Measurements from ENCODE around the gene NUDT8. TPM values are rescaled to one million over a fixed set of nuclear protein-coding genes. Genes with fewer than 3 reads are reported as not detected.

NUDT8 gene
- total RNA-seq, 4 donors from 2014 or later = 11.0 to 21.3 (median 20.0) TPM

DNA sequence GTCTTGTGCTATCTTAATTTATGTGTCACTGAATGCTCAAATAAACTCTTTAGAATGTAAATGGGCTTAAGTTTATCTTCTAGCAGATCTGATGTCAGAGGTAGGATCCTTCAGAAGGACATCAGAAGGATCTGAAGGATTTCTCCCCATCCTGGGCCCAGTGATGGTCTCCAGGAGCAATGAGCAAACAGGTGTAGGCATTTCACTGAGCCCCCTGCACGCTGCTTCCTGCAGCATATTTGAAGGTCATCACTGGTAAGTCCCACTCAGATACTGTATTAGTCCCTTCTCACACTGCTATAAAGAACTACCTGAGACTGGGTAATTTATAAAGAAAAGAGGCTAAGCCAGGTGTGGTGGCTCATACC lies 41.6 kb downstream of the NUDT8 start:
- H3K27ac ChIP-seq = no peak overlapping the region
- TF ChIP-seq POLR2A (IDR thresholded peaks at IDR 0.05) (no peak), EP300 (IDR thresholded peaks at IDR 0.05) (no peak)
- TF ChIP-seq, protein P1, sequence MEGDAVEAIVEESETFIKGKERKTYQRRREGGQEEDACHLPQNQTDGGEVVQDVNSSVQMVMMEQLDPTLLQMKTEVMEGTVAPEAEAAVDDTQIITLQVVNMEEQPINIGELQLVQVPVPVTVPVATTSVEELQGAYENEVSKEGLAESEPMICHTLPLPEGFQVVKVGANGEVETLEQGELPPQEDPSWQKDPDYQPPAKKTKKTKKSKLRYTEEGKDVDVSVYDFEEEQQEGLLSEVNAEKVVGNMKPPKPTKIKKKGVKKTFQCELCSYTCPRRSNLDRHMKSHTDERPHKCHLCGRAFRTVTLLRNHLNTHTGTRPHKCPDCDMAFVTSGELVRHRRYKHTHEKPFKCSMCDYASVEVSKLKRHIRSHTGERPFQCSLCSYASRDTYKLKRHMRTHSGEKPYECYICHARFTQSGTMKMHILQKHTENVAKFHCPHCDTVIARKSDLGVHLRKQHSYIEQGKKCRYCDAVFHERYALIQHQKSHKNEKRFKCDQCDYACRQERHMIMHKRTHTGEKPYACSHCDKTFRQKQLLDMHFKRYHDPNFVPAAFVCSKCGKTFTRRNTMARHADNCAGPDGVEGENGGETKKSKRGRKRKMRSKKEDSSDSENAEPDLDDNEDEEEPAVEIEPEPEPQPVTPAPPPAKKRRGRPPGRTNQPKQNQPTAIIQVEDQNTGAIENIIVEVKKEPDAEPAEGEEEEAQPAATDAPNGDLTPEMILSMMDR (IDR thresholded peaks at IDR 0.05) = no peak
- H3K9me3 ChIP-seq = no peaks in the 10 kb centered on the region
- DNase-seq (ENCODE audit: low spot score in 2 of 2) = no peak
- H3K27me3 ChIP-seq = no peaks in the 10 kb centered on the region
- WGBS, 2 donors = 96 to 100% methylated on average over 1 of the region's 1 CpG
- H3K36me3 ChIP-seq = peaks cover 0 to 47% (median 6%) of the 10 kb centered on the region in 3 donors
- peaks cover 0 to 12% (median 10%) of the 10 kb centered on the region in 4 donors for H3K4me1 ChIP-seq
- H3K4me3 ChIP-seq = no peak overlapping the region

DNA sequence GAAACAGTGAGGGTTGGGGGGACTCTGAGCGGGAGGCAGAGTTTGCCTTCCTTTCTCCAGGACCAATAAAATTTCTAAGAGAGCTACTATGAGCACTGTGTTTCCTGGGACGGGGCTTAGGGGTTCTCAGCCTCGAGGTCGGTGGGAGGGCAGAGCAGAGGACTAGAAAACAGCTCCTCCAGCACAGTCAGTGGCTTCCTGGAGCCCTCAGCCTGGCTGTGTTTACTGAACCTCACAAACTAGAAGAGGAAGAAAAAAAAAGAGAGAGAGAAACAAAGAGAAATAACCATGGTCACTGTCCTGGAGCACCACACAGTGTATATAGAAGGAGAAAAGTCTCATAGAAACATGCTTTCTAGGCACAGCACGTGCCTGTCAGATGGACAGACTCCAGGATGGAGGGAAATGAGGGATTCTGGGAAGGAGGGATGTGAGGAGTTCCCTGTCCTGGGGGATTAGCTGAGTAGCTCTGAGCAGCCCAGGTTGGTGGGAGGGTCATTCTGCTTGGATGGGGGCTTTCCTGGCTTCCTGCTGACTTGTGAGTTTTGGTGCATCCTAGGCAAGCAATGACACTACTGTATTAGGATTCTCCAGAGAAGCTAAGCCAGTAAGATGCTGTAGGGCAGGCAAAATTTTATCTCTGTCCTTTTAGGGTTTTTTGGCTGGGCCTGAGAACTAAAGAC lies 43.0 kb downstream of the NUDT8 start:
- TF ChIP-seq EP300 (IDR thresholded peaks at IDR 0.05) = no peak
- TF ChIP-seq, protein P1 (IDR thresholded peaks at IDR 0.05) = no peak
- no peak for TF ChIP-seq POLR2A (IDR thresholded peaks at IDR 0.05)
- Histone ChIP-seq H3K9me3 (no peaks in the 10 kb centered on the region), H3K27me3 (no peaks in the 10 kb centered on the region), H3K36me3 (peaks cover 0 to 47% (median 6%) of the 10 kb centered on the region in 3 donors), H3K4me1 (peaks cover 0 to 23% (median 15%) of the 10 kb centered on the region in 4 donors), H3K4me3 (no peak overlapping the region), H3K27ac (no peak overlapping the region)
- no peak for DNase-seq (ENCODE audit: low spot score in 2 of 2)
- 79 to 80% methylated on average over 5 of the region's 5 CpGs for WGBS, 2 donors

GRCh38 chr11:67585911-67586310 lies 43.8 kb downstream of the NUDT8 start:
- Histone ChIP-seq H3K36me3 (peaks cover 0 to 47% (median 6%) of the 10 kb centered on the region in 3 donors), H3K4me1 (peaks cover 0 to 23% (median 15%) of the 10 kb centered on the region in 4 donors), H3K9me3 (no peaks in the 10 kb centered on the region), H3K27ac (peak overlapping the region in 2 of 4 donors; percentile 95 to 97), H3K4me3 (no peak overlapping the region), H3K27me3 (no peaks in the 10 kb centered on the region)
- 90 to 92% methylated on average over 4 of the region's 4 CpGs for WGBS, 2 donors
- DNase-seq (ENCODE audit: low spot score in 2 of 2) = no peak
- TF ChIP-seq EP300 (IDR thresholded peaks at IDR 0.05) = no peak
- no peak for TF ChIP-seq POLR2A (IDR thresholded peaks at IDR 0.05)
- TF ChIP-seq, protein P1 (IDR thresholded peaks at IDR 0.05) = no peak

- DNase-seq (ENCODE audit: low spot score in 2 of 2) = no peak
- 84 to 86% methylated on average over 19 to 21 of the region's 21 CpGs for WGBS, 2 donors
- Histone ChIP-seq H3K36me3 (peaks cover 0 to 47% (median 6%) of the 10 kb centered on the region in 3 donors), H3K9me3 (no peaks in the 10 kb centered on the region), H3K27ac (peak overlapping the region; percentile 95 to 97 (median 96)), H3K27me3 (no peaks in the 10 kb centered on the region), H3K4me1 (peaks cover 0 to 23% (median 15%) of the 10 kb centered on the region in 4 donors), H3K4me3 (peak overlapping the region in 3 of 4 donors; percentile 59 to 81 (median 73))
- no peak for TF ChIP-seq EP300 (IDR thresholded peaks at IDR 0.05)
- TF ChIP-seq, protein P1 (IDR thresholded peaks at IDR 0.05) = no peak
- TF ChIP-seq POLR2A (IDR thresholded peaks at IDR 0.05) = no peak
Observed at GRCh38 chr11:67584881-67585873, 44.6 kb downstream of the NUDT8 start.
